ENCODE measurements around the gene GABBR2.

GABBR2 gene

GRCh38 chr9:98745470-98745869 is 36.7 kb upstream of the GABBR2 start:
- no peak overlapping the region for H3K4me3 ChIP-seq (ENCODE audit: low read depth, low read length)
- in situ Hi-C loops (cut with HindIII; ENCODE audit: low sequenced_read_pairs) = no loop called here
- no peak for DNase-seq (ENCODE audit: low read depth)
- no peak for TF ChIP-seq CTCF (IDR thresholded peaks at IDR 0.05; ENCODE audit: low read depth, low read length, missing control alignments)

- in situ Hi-C loops (cut with HindIII; ENCODE audit: low sequenced_read_pairs) = loop anchor here (5.0 kb wide), 1 partner anchor 72 kb away; no protein-coding TSS in a partner anchor
- no peak for DNase-seq (ENCODE audit: low read depth)
- no peak for TF ChIP-seq CTCF (IDR thresholded peaks at IDR 0.05; ENCODE audit: low read depth, low read length, missing control alignments)
- no peak overlapping the region for H3K4me3 ChIP-seq (ENCODE audit: low read depth, low read length)
These were observed 35.3 kb upstream of the GABBR2 start for GRCh38 chr9:98743818-98744611.

- no peak overlapping the region for H3K4me3 ChIP-seq (ENCODE audit: low read depth, low read length)
- no peak for DNase-seq (ENCODE audit: low read depth)
- in situ Hi-C loops (cut with HindIII; ENCODE audit: low sequenced_read_pairs) = loop anchor here (5.0 kb wide), 1 partner anchor 71 kb away; no protein-coding TSS in a partner anchor
- TF ChIP-seq CTCF (IDR thresholded peaks at IDR 0.05; ENCODE audit: low read depth, low read length, missing control alignments) = no peak
These were observed 34.6 kb upstream of the GABBR2 start for GRCh38 chr9:98743329-98743728.

DNA sequence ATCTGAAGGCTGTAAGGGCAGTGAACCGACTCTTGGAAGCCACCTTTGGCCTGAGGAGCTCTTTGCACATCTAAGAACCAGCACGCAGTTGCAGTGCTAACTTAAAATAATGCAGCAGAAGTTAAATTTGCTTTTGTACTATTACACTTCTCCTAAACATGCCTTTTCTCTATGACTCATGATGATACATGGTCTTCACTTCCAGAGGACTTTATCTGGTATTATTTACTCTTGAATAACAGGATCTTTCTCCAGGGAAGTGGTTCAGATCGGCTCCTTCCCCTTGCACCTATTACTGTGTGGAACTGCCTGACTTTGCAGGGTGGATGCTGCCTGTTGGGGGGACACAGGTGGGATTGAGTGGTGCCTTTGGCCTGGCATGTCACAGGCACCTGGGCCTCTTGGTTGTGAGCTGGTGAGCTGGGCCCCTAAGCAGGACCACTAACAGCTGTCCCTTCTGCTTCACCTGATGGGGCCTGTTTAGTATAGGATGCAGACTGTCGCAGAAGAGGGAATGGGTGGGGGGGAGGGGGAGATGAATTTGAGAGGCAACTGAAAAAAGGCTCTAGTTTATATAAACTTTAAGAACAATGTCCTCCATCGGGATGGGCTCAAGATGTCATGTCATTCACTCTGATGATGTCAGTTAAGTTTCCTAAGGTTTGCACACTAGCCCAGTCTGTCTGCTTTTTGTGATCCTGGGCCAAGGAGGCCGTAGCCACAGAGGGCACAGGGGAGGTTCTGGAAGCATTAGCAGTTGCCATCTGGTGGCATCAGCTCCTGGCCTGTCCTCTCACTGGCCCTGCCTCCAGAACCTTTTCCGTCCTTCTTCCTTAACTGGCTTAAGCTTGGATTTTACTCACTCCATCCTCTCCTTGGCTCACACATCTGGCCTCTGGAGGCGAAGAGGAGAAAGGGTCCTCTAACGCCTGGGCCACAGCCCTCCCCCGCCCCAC is 33.9 kb upstream of the GABBR2 start:
- DNase-seq (ENCODE audit: low read depth) = no peak
- no peak overlapping the region for H3K4me3 ChIP-seq (ENCODE audit: low read depth, low read length)
- in situ Hi-C loops (cut with HindIII; ENCODE audit: low sequenced_read_pairs) = loop anchor here (5.0 kb wide), 1 partner anchor 70 kb away; no protein-coding TSS in a partner anchor

GRCh38 chr9:98740226-98740881 is 31.6 kb upstream of the GABBR2 start:
- TF ChIP-seq CTCF (IDR thresholded peaks at IDR 0.05; ENCODE audit: low read depth, low read length, missing control alignments) = no peak
- in situ Hi-C loops (cut with HindIII; ENCODE audit: low sequenced_read_pairs) = loop anchor here (5.0 kb wide), 1 partner anchor 68 kb away; no protein-coding TSS in a partner anchor
- H3K4me3 ChIP-seq (ENCODE audit: low read depth, low read length) = no peak overlapping the region
- no peak for DNase-seq (ENCODE audit: low read depth)

More for the DNA sequence above, 33.9 kb upstream of the GABBR2 start:
- TF ChIP-seq CTCF (IDR thresholded peaks at IDR 0.05; ENCODE audit: low read depth, low read length, missing control alignments) = no peak

DNA sequence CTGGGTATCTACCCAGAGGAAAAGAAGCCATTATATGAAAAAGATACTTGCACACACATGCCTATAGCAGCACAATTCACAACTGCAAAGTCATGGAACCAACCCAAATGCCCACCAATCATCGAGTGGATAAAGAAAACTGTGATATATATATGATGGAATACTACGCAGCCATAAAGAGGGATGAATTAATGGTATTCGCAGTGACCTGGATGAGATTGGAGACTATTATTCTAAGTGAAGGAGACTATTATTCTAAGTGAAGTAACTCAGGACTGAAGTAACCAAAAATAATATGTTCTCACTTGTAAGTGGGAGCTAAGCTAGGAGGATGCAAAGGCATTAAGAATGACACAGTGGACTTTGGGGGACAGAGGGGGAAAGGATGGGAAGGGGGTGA is 30.0 kb upstream of the GABBR2 start:
- TF ChIP-seq CTCF (IDR thresholded peaks at IDR 0.05; ENCODE audit: low read depth, low read length, missing control alignments) = no peak
- no peak overlapping the region for H3K4me3 ChIP-seq (ENCODE audit: low read depth, low read length)
- in situ Hi-C loops (cut with HindIII; ENCODE audit: low sequenced_read_pairs) = no loop called here
- no peak for DNase-seq (ENCODE audit: low read depth)
